Liver (tissue), 9 donors: ENCODE data around the gene RUNDC3A. TPM values are rescaled to one million over a fixed set of nuclear protein-coding genes. Genes with fewer than 3 reads are reported as not detected.

Source experiments
- DNase-seq: peaks from one replicate; pipeline ENCODE4 v3.0.0-alpha.2; 2017; ENCODE audit warnings: low spot score
- H3K27ac ChIP-seq, 2 donors: one replicate each; pipeline ENCODE4 v1.7.0; 2013; ENCODE audit warnings: inconsistent platforms in 2 of 2, low read length in 2 of 2, control low read depth in 1 of 2, low read depth in 1 of 2, mild to moderate bottlenecking in 1 of 2
- H3K27me3 ChIP-seq, 4 donors: one replicate each; pipeline versions ENCODE4 v1.6.1 to v1.7.0; 2013; ENCODE audit warnings: low read length in 3 of 4, inconsistent platforms in 1 of 4, mild to moderate bottlenecking in 1 of 4, moderate library complexity in 1 of 4; ENCODE audit not compliant: control insufficient read depth in 4 of 4, insufficient read depth in 4 of 4
- H3K36me3 ChIP-seq, 4 donors: one replicate each; pipeline versions ENCODE4 v1.6.1 to v1.7.0; 2013; ENCODE audit warnings: low read length in 3 of 4, mild to moderate bottlenecking in 3 of 4, low read depth in 1 of 4, moderate library complexity in 1 of 4; ENCODE audit not compliant: control insufficient read depth in 4 of 4, insufficient read depth in 3 of 4
- H3K4me1 ChIP-seq, 4 donors: one replicate each; pipeline versions ENCODE4 v1.6.1 to v1.7.0; 2013; ENCODE audit warnings: low read length in 3 of 4, mild to moderate bottlenecking in 3 of 4, moderate library complexity in 1 of 4; ENCODE audit not compliant: control insufficient read depth in 4 of 4, insufficient read depth in 4 of 4
- H3K4me3 ChIP-seq, 3 donors: one replicate each; pipeline versions ENCODE4 v1.6.1 to v1.7.0; 2013; ENCODE audit warnings: low read length in 3 of 3, control low read depth in 1 of 3, low read depth in 1 of 3, mild to moderate bottlenecking in 1 of 3
- H3K9ac ChIP-seq, 2 donors: one replicate each; pipeline ENCODE4 v1.7.0; 2013; ENCODE audit warnings: low read length in 2 of 2, mild to moderate bottlenecking in 2 of 2, moderate library complexity in 2 of 2, control low read depth in 1 of 2, low read depth in 1 of 2
- H3K9me3 ChIP-seq, 4 donors: one replicate each; pipeline versions ENCODE4 v1.6.1 to v1.7.0; 2013; ENCODE audit warnings: low read length in 3 of 4; ENCODE audit not compliant: control insufficient read depth in 4 of 4
- EGR1 ChIP-seq, 2 donors: IDR thresholded peaks; 2 replicates each; pipeline ENCODE4 v1.6.1; 2016 to 2018; ENCODE audit warnings: antibody characterized with exemption in 2 of 2, low read depth in 2 of 2
- FOXA1 ChIP-seq: IDR thresholded peaks from 2 replicates; pipeline ENCODE4 v1.6.1; 2016; ENCODE audit warnings: antibody characterized with exemption
- FOXA2 ChIP-seq: IDR thresholded peaks from 2 replicates; pipeline ENCODE4 v1.6.1; 2016; ENCODE audit warnings: antibody characterized with exemption
- GABPA ChIP-seq, 2 donors: IDR thresholded peaks in 1 of 2; conservative IDR thresholded peaks in 1 of 2; 2 replicates each; pipeline ENCODE4 v1.6.1; 2016; ENCODE audit warnings: antibody characterized with exemption in 2 of 2, mild to moderate bottlenecking in 1 of 2, moderate library complexity in 1 of 2
- HNF4A ChIP-seq, 2 donors: conservative IDR thresholded peaks; 2 replicates each; pipeline ENCODE4 v1.6.1; 2016; ENCODE audit warnings: antibody characterized with exemption in 2 of 2, mild to moderate bottlenecking in 2 of 2
- HNF4G ChIP-seq: IDR thresholded peaks from 2 replicates; pipeline ENCODE4 v1.6.1; 2016; ENCODE audit warnings: antibody characterized with exemption
- JUND ChIP-seq, 2 donors: IDR thresholded peaks; 2 replicates each; pipeline ENCODE4 v1.6.1; 2016; ENCODE audit warnings: antibody characterized with exemption in 2 of 2
- NR2F2 ChIP-seq: IDR thresholded peaks from 2 replicates; pipeline ENCODE4 v1.6.1; 2016; ENCODE audit warnings: antibody characterized with exemption
- RAD21 ChIP-seq, 2 donors: IDR thresholded peaks; 2 replicates each; pipeline ENCODE4 v1.6.1; 2016; ENCODE audit warnings: antibody characterized with exemption in 2 of 2, mild to moderate bottlenecking in 2 of 2
- REST ChIP-seq: IDR thresholded peaks from 2 replicates; pipeline ENCODE4 v1.6.1; 2016; ENCODE audit warnings: antibody characterized with exemption, mild to moderate bottlenecking
- RXRA ChIP-seq, 2 donors: IDR thresholded peaks; 2 replicates each; pipeline ENCODE4 v1.6.1; 2017 to 2018; ENCODE audit warnings: antibody characterized with exemption in 2 of 2, mild to moderate bottlenecking in 1 of 2
- SP1 ChIP-seq: IDR thresholded peaks from 2 replicates; pipeline ENCODE4 v1.6.1; 2018; ENCODE audit warnings: antibody characterized with exemption, mild to moderate bottlenecking
- YY1 ChIP-seq: IDR thresholded peaks from 2 replicates; pipeline ENCODE4 v1.6.1; 2016; ENCODE audit warnings: antibody characterized with exemption, mild to moderate bottlenecking
- WGBS: extraction: QIAGEN DNeasy Blood & Tissue Kit; methylation state at CpG from one replicate; pipeline ENCODE4 v1.1.7; 2013; 5-methylcytosine and 5-hydroxymethylcytosine counted together
- polyA plus RNA-seq, 2 donors: library from polyadenylated mRNA; stranded (reverse) in 1 of 2; unstranded in 1 of 2; fragments of 200-250 nt in 1 of 2; fragments of >200 nt in 1 of 2; fragmentation: Nextera tagmentation in 1 of 2; extraction: Ambion mirVana in 1 of 2; gene quantifications; one replicate each; pipeline versions ENCODE4 v1.2.1 to v1.2.3, GENCODE V29; 2013 to 2015
- total RNA-seq, 2 donors: library from RNA; depleted of rRNA; stranded (reverse); fragments of >200 nt; gene quantifications; one replicate each; pipeline ENCODE4 v1.2.3, GENCODE V29; 2014
- TF ChIP-seq, protein P1 (sequence below): fragments of 150-350 bp; IDR thresholded peaks from 2 replicates; pipeline ENCODE4 v1.5.1; 2017; ENCODE audit warnings: improper control_type of control experiment, low read depth, low read length; ENCODE audit not compliant: missing input control
- TF ChIP-seq, protein P2 (sequence below): IDR thresholded peaks from 2 replicates; pipeline ENCODE4 v1.6.1; 2016; ENCODE audit warnings: antibody characterized with exemption
- TF ChIP-seq, protein P3 (sequence below): IDR thresholded peaks from 2 replicates; pipeline ENCODE4 v1.6.1; 2016; ENCODE audit warnings: antibody characterized with exemption
- donor health status: healthy.
- donor health status: healthy.
- donor health status: healthy.
- donor health status: healthy.
- donor health status: healthy.

RUNDC3A gene
- total and polyA plus RNA-seq, 4 donors = 0.05 to 17.0 (median 0.06) TPM; not detected in 1

GRCh38 chr17:44310188-44310587 lies 1.8 kb downstream of the RUNDC3A start (continued):
- TF ChIP-seq, protein P1, sequence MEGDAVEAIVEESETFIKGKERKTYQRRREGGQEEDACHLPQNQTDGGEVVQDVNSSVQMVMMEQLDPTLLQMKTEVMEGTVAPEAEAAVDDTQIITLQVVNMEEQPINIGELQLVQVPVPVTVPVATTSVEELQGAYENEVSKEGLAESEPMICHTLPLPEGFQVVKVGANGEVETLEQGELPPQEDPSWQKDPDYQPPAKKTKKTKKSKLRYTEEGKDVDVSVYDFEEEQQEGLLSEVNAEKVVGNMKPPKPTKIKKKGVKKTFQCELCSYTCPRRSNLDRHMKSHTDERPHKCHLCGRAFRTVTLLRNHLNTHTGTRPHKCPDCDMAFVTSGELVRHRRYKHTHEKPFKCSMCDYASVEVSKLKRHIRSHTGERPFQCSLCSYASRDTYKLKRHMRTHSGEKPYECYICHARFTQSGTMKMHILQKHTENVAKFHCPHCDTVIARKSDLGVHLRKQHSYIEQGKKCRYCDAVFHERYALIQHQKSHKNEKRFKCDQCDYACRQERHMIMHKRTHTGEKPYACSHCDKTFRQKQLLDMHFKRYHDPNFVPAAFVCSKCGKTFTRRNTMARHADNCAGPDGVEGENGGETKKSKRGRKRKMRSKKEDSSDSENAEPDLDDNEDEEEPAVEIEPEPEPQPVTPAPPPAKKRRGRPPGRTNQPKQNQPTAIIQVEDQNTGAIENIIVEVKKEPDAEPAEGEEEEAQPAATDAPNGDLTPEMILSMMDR = no peak
- no peak for TF ChIP-seq GABPA (IDR thresholded peaks at IDR 0.05 in 1 of 2, conservative IDR thresholded peaks at IDR 0.05 in 1 of 2)

GRCh38 chr17:44310609-44311376 lies 2.4 kb downstream of the RUNDC3A start:
- Histone ChIP-seq H3K9me3 (no peaks in the 10 kb centered on the region), H3K27ac (no peak overlapping the region), H3K4me3 (no peak overlapping the region), H3K9ac (no peak overlapping the region), H3K36me3 (no peaks in the 10 kb centered on the region), H3K27me3 (peaks cover 0 to 9% (median 5%) of the 10 kb centered on the region in 4 donors), H3K4me1 (peaks cover 5 to 15% (median 12%) of the 10 kb centered on the region in 4 donors)
- WGBS = 84% methylated on average over 10 of the region's 10 CpGs
- TF ChIP-seq HNF4G (no peak), FOXA2 (no peak), NR2F2 (no peak)
- DNase-seq = no peak

GRCh38 chr17:44311562-44312181 lies 3.3 kb downstream of the RUNDC3A start:
- 72% methylated on average over 5 of the region's 5 CpGs for WGBS
- Histone ChIP-seq H3K4me1 (peaks cover 5 to 15% (median 12%) of the 10 kb centered on the region in 4 donors), H3K4me3 (no peak overlapping the region), H3K9me3 (no peaks in the 10 kb centered on the region), H3K36me3 (no peaks in the 10 kb centered on the region), H3K27ac (no peak overlapping the region), H3K27me3 (peaks cover 0 to 9% (median 5%) of the 10 kb centered on the region in 4 donors), H3K9ac (no peak overlapping the region)
- no peak for DNase-seq
- TF ChIP-seq, protein P1 = no peak
- no peak for TF ChIP-seq SP1
- no peak for TF ChIP-seq HNF4A (conservative IDR thresholded peaks at IDR 0.05)
- no peak for TF ChIP-seq YY1
- TF ChIP-seq FOXA2 = no peak
- TF ChIP-seq NR2F2 = no peak
- no peak for TF ChIP-seq EGR1 (IDR thresholded peaks at IDR 0.05; ENCODE audit: low read depth in 2 of 2)
- TF ChIP-seq REST = no peak
- TF ChIP-seq, protein P2, sequence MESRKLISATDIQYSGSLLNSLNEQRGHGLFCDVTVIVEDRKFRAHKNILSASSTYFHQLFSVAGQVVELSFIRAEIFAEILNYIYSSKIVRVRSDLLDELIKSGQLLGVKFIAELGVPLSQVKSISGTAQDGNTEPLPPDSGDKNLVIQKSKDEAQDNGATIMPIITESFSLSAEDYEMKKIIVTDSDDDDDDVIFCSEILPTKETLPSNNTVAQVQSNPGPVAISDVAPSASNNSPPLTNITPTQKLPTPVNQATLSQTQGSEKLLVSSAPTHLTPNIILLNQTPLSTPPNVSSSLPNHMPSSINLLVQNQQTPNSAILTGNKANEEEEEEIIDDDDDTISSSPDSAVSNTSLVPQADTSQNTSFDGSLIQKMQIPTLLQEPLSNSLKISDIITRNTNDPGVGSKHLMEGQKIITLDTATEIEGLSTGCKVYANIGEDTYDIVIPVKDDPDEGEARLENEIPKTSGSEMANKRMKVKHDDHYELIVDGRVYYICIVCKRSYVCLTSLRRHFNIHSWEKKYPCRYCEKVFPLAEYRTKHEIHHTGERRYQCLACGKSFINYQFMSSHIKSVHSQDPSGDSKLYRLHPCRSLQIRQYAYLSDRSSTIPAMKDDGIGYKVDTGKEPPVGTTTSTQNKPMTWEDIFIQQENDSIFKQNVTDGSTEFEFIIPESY = no peak
- no peak for TF ChIP-seq HNF4G
- TF ChIP-seq FOXA1 = no peak
- no peak for TF ChIP-seq GABPA (IDR thresholded peaks at IDR 0.05 in 1 of 2, conservative IDR thresholded peaks at IDR 0.05 in 1 of 2)
- TF ChIP-seq, protein P3, sequence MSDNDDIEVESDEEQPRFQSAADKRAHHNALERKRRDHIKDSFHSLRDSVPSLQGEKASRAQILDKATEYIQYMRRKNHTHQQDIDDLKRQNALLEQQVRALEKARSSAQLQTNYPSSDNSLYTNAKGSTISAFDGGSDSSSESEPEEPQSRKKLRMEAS = no peak
- TF ChIP-seq RAD21 (IDR thresholded peaks at IDR 0.05) = no peak
- TF ChIP-seq JUND (IDR thresholded peaks at IDR 0.05) = no peak
- no peak for TF ChIP-seq RXRA (IDR thresholded peaks at IDR 0.05)
